Stimulated activated naive CD4-positive, alpha-beta T cell treated with Interleukin-2 at 50 U/mL for 16 hours (primary cell): Measurements from ENCODE around the gene CYBRD1.

Source experiments
- DNase-seq: peaks from one replicate; lab custom pipeline; 2025; lab: John Stamatoyannopoulos, UW

The CYBRD1 gene

GRCh38 chr2:171602352-171602751, 80.1 kb downstream of the CYBRD1 start:
- no peak for DNase-seq
